GM21825 (cell line): ENCODE data around the gene PARD3B.

ENCODE experiments used
- ATAC-seq: cut with Tn5 transposase; IDR thresholded peaks from one replicate; pipeline ENCODE4 v1.9.1; 2021; ENCODE audit warnings: mild to moderate bottlenecking, moderate library complexity; ENCODE audit not compliant: unreplicated experiment

Gene PARD3B

DNA sequence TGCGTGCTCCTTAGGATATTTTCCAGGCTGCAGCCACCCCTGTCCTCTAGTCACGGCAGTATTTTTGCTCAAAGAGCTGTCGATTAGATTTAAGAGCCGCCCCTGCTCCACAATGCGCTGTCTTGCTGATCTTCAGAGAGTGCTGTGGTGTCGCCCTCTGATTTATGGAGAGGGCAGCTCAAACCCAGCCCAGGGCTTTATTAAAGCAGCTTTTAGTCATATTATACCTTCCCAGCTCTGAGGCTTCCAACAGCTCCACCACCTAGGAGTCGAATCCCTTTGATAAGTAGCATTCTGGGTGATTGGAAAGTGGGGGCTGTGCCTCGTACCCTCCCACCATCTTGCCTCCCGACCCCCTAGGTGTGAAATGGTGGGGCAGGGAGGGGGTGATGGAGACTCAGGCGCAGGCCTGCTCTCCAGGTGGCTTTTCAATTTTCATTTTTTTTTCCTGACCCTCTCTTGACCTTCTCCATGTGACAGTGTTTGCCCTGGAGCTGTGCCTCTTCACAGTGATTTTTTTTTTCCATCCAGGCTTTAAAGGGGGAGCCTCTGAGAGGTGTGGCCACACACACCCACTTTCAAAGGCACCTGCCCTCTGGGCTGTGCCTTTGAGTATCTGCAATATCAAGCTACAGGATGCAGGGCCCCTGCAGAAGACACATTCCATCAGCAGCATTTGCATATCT is 1084.0 kb downstream of the PARD3B start:
- ATAC-seq: no peak

DNA sequence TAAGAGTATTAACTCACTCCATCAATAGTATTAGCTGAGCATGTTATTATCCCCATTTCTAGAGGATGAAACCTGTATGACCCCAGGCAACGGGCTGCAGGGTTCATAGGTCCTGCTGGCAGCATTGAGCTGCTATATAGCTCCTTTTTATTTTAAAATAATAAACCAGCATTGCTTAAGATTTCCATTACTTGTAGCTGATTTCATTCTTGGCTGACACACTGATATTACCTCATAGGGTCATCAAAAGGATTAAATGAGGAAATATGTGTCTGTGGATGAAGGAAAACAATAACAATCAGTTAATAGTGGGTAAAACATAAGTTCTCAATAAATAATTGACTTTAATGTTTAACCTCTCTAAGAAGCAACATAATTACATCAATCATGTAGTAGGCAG is 1088.7 kb downstream of the PARD3B start:
- no peak for ATAC-seq

DNA sequence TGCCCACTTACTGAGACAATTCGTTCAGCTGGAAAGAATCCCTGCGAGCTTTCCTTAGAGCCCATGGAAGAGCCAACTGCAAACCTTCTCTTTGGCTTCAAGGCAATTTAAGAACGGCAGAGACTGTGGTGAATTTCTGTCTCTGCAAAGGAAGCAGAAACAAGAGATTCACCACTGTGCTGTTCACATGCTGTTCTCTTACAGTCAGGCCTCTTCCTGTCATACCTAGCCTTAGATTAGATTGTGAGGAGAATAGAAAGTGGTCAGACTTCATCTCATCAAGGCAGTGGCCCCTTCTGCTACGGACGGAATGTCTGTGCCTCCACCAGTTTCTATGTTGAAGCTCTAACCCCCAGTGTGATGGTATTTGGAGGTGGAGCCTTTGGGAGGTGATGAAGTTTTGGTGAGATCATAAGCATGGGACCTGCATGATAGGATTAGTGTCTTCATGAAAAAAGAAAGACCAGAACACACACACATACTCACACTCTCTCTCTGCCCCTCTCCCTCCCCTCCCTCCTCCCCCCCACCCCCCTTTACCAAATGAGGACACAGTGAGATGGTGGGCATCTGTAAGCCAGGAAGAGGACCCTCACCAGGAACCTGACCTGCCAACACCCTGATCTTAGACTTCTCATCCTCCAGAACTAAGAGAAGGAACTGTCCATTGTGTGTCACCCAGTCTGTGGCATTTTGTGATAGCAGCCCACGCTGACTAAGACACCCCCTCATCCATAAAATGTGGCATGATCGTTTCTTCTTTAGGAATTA is 1091.5 kb downstream of the PARD3B start:
- ATAC-seq: no peak

DNA sequence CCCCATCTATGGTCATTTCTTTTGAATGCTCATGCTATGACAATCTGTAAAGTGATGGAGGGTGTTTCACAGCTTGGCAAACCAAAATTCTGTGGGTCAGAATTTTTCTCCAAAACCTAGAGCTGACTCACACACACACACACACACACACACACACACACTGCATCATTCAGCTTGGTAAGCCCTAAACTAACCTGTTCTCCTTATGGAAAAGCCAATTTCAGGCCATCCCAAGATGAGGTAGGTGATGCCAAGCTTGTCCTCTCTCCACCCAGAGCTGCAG is 1092.0 kb downstream of the PARD3B start:
- no peak for ATAC-seq

DNA sequence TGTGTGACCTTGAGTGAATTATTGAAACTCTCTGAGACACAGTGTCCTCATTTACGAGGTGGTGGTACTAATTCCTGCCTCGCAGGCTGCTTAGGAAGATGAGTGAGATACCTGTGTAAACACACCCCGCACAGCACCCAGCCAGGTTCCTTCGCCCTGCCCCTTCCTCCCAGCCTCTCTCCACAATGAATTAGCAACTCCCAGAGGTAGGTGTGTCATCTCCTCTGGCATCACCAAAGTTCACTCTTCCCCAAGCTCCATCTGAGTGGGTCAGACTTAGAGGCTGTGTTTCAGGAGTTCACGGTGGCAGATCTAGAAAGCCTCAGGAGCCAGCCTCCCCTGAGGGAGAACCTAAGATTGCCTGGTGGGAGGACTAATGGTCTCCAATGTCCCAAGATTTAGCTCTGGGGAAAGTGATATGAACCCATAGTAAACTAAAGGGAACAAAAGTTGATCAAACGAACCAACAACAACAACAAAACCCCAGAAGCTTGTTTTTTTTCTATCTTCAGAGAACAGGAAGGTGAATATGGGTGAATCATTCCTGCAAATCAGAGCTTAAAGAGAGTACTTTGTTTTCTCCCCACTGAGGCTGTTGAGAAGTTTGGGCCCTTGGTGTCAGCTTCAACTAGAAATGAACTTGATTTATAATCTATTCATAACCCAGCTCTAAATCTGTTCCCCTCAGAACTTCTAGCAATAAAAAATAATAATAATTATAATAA is 1092.7 kb downstream of the PARD3B start:
- ATAC-seq: no peak

DNA sequence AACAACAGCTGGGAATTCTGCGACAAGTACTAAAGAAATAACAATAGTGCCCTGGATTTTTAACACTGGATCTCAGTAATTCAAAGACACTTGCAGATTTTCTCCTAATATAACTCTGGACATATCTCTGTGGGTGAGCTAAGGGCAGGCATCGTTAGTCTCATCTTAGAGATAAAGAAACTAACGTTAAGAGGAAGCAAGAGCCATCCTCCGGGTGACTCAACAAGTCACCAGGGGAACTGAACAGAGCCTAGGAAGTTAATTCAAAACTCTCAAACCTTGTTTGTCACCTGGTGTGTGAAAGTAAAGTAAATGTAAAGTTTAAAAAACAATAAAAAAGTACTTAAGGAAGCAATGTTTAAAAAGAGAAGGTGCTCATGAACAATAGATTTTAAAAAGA is 1095.4 kb downstream of the PARD3B start:
- no peak for ATAC-seq

DNA sequence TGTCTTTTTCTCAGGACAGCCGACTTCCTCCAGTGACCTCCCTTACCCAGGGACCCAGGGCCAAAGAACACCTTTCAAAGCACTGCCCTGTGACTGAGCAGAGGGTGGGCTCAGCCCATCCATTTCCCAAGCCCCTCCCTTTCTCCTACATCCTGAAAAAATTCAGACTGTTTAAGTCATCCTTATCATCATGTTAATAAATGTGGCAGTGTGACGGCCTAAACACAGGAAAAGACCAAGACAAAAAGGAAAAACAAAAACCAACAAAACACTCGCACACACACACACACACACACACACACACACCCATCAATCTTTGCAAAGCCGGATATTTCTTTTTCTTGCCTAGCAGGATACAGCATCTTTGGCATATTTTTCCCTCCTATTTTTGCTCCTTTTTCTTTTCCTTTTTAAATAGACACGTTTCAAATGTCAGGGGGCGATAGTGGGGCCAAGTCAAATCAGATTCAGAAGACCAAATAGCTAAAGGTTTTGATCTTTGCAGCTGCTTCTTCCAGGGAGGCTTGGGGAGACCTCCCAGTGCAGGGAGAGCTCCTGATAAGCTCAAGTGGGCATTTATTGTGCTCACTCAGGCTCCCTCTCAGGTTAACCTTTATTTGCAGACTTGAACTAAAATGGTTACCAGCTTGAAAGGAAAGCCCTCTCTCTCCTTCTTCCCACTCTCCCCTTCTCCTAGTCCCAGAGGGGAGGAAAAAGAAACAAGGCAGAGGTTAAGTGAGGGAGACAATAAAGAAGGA is 1097.5 kb downstream of the PARD3B start:
- ATAC-seq: no peak

DNA sequence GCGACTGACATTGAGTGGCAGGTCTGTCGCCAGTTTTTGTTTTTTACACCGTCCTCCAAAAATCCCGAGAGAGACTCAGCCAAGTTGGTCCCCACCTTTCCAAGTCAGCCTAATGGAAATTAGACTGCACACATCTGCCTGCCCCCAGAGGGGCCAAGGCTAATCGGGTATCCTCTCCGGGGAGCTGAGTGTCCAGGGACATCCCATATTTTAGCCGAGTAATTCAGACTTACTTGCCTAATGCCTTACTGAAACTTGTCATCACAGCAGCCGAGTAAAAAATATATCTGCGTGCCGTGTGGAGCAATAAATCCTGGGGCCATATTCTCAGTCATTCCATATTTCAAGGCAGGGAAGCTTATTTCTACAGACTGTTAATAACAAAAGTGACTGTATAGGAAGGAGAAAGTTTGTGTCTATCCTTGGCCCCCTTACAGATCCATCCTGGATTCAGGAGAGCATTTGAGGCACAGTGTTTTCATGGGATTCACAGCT is 1098.2 kb downstream of the PARD3B start:
- no peak for ATAC-seq

DNA sequence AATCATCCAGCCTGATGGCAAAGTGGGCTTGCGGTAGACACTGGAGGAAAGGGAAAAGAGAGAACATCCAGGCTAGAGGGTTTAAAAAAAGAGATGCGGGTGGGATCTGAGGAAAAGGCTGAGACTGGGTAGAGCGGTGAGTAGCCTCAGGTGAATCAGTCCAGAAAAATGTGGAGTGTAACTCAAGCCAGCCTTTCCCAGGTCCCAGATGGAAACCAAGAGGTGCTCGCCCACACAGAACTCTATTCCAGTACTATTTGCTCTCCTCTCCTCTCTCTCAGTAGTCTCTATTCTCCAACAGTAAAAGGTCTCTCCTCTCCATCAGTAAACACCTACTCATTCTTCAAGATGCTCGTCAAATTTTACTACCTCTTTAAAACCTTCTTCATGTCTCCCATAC is 1098.7 kb downstream of the PARD3B start:
- ATAC-seq: no peak

DNA sequence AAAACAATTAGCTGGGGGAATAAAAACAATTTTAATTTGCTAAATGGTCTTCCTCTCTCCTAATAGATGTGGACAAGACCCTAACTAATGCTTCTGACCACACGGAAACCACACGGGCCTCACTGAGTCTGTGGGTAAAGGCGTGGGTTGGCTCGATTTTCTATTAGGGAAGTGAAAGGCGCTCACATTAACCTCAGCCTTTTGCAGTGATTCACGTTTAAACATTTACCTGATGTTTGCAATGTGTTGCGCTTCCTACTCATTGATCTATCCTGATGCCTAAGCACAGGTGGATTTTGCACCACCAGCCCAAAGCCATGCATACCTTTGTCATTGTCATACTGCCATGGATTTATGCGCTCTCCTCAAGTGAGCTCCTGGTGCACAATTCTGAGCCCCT is 1101.4 kb downstream of the PARD3B start:
- ATAC-seq: peak; percentile 97

DNA sequence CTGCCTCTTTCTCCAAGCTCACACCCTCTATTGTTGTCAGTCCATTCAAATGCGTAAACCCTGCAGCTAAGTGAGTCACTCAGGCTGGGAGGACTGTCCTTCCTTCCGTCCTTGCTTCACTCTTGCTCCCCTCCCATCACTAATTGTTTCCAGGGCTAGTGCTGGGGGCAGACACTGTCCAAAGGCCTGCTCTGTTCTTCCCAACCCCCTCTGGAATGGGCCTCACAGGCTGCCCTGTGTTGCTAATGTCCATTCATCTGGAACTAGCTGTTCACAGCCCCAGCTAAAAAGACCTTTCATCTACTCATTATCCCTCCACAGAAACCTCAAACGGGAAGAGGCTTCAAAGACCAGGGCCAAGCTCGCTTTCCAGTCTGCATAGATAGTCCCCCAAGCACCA is 1105.2 kb downstream of the PARD3B start:
- ATAC-seq: no peak

DNA sequence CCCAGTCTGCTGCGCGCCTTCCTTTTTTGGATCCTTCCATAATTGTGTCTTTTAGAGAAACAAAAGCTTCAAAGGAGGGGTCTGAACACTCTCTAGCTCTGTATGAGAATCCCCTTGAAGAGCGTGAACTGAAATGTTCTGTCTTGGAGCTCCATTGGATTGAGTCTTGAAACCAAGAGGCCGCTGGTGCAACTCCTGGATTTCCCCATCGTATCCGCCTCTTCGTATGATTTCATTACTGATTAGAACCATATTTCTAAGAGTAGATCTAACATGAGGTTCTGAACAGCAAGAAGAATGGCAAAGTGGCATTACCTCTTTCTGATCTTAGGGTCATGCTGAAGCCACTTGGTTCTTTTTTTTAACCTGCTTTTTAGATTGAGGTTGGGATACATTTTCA is 1105.7 kb downstream of the PARD3B start:
- ATAC-seq: no peak

DNA sequence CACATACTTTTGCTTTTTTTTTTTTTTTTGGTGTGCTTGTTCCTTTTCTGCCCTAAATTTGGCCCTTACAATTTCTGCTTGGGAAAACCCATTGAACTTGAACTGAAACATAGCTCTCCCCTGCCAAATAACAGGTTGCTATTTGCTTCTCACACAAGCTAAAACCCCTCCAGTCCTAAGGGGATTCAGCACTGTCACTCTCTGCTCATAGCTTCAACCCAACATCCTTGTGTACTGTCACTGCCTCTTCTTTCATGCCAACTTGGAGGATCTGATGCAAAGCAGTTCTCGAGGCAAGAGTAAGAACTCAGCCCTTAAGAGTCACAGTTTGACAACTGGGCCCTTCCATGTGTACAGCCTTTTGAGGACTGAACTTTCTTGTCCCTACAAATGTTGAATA is 1106.4 kb downstream of the PARD3B start:
- ATAC-seq: no peak

DNA sequence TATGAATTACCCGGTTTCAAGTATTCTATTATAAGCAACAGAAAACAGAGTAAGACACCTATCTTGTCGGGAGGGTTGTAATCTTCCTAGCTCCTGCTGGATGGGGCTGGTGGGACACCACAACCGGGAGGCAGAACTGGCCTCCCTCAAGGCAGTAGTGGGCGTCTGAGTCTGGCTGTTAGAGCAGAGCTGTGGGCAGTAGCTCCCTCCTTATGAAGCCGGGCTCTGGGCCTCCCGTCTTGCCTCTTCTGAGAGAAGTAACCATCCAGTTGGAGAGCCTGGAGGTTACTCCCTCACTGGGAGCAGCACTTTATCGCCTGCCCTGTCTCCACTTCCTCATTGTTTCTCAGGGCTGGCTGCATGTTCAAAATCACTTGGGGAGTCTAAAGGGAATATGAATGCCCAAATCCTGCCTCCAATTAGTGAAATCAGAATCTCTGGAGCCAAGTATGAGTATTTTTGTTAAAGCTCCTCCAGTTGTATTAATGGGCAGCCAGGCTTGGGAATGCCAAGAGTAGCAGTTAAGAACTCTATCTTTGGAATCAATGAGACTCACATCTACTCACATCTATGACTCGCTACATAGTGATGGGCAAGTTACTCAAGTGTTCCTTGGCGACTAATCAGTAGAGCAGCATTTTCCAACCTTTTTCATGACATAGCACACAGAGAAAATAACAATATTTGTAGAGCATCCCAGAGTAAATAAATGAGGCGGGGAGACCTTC is 1109.8 kb downstream of the PARD3B start:
- ATAC-seq: no peak

DNA sequence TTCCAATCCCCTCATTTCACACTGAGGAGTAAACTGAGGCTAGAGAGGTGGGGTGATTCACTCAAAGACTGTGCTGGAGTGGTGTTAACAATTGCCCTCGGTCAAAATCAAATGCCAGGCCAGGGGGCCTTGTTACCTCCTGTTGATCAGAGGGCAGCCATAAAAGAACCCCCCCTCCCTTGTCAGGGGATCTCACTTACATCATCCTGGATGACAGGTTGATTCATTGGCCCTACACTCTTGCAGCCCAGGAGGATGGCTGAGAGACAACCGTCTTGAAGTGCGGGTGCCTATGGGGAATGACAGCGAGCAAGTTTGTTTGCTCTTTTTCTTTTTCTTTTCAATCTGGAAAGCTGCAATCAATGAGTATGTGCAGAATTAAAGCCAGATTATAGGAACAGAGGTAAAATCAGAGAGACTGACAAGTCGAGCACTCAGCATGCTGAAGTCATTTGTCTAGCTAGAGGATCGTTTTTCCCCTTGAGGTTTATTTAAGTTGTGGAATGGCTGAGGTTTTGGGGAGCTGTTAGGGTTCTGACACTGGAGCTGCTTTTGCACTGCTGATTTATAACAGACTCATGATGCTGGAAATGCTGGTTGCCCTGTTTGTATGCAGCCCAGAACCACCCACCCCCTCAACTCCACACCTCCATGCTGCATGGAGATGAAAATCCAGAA is 1110.6 kb downstream of the PARD3B start:
- ATAC-seq: no peak

DNA sequence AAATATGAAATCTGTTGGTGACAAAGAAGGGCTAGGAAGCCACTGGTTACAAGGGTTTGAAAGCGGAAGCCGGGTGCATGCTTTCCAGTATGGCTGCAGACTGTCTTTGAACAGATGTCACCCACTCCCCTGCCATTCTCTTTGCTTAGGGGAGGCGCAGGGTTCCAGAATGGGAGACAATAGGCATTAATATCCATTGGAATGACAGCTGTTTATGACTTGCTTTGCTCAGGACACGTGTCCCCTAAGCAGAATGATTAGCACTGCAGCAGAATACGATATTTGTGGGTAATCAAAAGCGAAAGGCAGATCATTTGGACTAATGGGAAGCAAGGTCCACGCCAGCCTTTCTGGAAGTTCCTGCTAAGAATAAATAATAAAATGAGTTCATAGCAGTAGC is 1111.2 kb downstream of the PARD3B start:
- ATAC-seq: no peak

DNA sequence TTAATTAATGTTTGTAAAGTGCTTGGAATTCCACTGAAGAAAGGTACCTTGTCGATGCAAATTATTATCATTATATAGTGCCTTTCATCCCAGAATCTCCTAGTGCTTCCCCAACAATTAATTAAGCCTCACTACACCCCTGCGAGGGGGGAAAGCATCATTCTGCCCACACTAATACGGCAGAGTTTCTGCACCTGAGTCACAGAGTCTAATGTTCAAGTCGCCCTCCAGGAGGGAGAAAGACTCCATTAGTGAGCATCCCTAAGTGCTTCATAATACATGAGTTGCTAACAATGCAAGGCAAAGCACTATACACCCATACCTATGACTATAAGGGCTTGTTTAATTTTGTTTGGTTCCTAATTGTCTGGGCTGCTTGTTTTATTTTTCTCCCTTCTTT is 1111.7 kb downstream of the PARD3B start:
- no peak for ATAC-seq

DNA sequence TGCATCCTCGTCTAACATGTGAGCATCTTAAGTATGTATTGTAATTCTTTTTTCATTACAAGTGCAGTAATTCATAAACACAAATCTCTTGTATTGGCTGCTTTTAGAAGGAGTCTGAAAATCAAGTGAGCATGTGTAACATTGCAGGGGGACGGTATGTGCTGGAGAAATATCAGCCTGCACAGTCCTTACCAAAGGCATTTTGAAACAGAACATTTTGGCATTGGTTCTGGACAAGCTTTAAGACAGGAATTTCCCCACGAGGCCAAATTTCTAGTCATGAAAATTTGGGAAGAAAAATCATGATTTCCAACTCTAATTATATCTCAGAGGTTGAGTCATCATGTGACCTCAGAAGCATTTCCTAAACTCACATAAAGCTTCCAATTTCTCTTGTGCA is 1112.3 kb downstream of the PARD3B start:
- ATAC-seq: no peak

DNA sequence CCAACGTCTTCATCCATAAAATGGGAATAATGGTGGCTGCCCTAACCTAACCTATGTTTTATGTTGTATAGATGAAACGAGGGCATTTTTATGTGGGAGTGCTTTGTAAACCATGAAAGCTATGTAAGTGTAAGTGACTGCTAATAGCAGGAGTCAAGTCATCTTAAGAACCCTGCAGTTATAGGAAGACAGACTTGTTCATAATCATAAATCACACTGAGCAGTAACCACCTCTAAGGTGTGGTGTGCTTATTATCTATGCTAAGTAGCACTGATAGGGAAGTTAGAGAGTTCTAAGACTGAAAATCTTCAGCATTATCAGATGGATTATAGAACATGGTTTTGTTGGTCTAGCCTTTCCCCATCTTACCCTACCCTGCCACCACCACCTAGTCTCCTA is 1112.8 kb downstream of the PARD3B start:
- ATAC-seq: no peak

DNA sequence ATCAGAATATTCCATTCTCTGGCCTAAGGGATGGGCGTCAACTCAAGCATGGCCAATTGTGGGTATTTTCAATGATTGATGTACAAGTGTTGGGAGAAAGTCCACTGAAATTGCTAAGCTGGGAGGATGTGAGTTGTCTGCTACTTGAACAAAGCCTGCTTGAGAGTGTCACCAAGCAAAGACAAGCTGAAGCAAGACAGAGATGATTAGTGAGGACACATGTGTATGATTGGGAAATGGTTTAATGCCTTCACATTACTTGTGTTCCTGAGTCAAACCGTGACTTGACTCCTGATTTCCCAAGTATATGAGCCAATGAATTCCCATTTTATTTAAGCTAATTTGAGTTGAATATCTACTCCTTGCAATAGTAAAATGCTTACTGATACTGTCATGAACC is 1113.3 kb downstream of the PARD3B start:
- ATAC-seq: no peak
